Breast epithelium (tissue), 3 donors: ENCODE measurements around the gene ST14.

Experiments used
- POLR2A ChIP-seq: fragments of 450-650 bp; IDR thresholded peaks from one replicate; pipeline ENCODE4 v1.6.1; 2016; ENCODE audit warnings: antibody characterized with exemption, mild to moderate bottlenecking, moderate library complexity
- TF ChIP-seq, protein P1 (sequence below), 3 donors: fragments of 450-650 bp; IDR thresholded peaks; one replicate each; pipeline ENCODE4 v1.5.1; 2016 to 2017; ENCODE audit warnings: antibody characterized with exemption in 3 of 3, mild to moderate bottlenecking in 3 of 3, moderate library complexity in 3 of 3

DNA sequence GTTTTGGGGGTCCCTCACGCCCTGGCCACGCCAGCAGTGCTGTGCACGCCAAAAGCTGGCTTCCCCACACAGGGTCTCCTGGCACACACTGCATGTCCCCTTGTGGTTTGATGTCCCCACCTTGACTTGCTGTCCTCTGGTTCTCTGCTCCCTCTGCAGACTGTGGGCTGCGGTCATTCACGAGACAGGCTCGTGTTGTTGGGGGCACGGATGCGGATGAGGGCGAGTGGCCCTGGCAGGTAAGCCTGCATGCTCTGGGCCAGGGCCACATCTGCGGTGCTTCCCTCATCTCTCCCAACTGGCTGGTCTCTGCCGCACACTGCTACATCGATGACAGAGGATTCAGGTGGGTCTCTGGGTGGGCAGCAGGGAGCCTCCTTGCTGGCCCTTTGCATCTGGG, 40.2 kb downstream of the ST14 start:
- TF ChIP-seq, protein P1, sequence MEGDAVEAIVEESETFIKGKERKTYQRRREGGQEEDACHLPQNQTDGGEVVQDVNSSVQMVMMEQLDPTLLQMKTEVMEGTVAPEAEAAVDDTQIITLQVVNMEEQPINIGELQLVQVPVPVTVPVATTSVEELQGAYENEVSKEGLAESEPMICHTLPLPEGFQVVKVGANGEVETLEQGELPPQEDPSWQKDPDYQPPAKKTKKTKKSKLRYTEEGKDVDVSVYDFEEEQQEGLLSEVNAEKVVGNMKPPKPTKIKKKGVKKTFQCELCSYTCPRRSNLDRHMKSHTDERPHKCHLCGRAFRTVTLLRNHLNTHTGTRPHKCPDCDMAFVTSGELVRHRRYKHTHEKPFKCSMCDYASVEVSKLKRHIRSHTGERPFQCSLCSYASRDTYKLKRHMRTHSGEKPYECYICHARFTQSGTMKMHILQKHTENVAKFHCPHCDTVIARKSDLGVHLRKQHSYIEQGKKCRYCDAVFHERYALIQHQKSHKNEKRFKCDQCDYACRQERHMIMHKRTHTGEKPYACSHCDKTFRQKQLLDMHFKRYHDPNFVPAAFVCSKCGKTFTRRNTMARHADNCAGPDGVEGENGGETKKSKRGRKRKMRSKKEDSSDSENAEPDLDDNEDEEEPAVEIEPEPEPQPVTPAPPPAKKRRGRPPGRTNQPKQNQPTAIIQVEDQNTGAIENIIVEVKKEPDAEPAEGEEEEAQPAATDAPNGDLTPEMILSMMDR (IDR thresholded peaks at IDR 0.05): no peak
- no peak for TF ChIP-seq POLR2A
